ENCODE data around the gene ABCD4. TPM values are rescaled to one million over a fixed set of nuclear protein-coding genes. Genes with fewer than 3 reads are reported as not detected.
A peak's percentile ranks its signal among the peaks of the same experiment; 100 is the strongest.

The ABCD4 gene
- polyA plus RNA-seq, 2 of the 4 experiments (the other 2 are of a cell fraction): 13.9 to 35.8 TPM

- no peaks in the 10 kb centered on the region for H3K4me1 ChIP-seq
- ATAC-seq (peak in 1 of 2 experiments; percentile 30; a peak in 3 of 6 replicates), DNase-seq (ENCODE audit: low read depth in 1 of 2, low spot score in 1 of 2) (no peak), FAIRE-seq (no peak)
- ChIA-PET CTCF (interaction anchor here (1.2 to 12.2 kb wide), 5 partner anchors 11 to 129 kb away, joined by 3 to 56 read pairs (median 8); partner anchors contain the start of gene ABCD4), POLR2A (no interaction called here)
- H3K27ac ChIP-seq: no peak overlapping the region
- H3K4me2 ChIP-seq: peak overlapping the region; percentile 50
- no peaks in the 10 kb centered on the region for H3K9me3 ChIP-seq
- H3K4me3 ChIP-seq: 0 out of 3 replicates have a peak overlapping the region, but pooled peaks have one; percentile 8
- WGBS (ENCODE audit: missing lambda C conversion rate): 47% methylated on average over 55 of the region's 80 CpGs
- TF ChIP-seq CEBPB (IDR thresholded peaks at IDR 0.05) (no peak), HMGXB4 (CRISPR knock-in tag; IDR thresholded peaks at IDR 0.05; ENCODE audit: borderline replicate concordance) (no peak)
These were observed 61.7 kb downstream of the ABCD4 start for GRCh38 chr14:74240794-74241651.

- TF ChIP-seq RFX5 (IDR thresholded peaks at IDR 0.05): no peak
- TF ChIP-seq RAD21 (conservative IDR thresholded peaks at IDR 0.05 in 1 of 2, IDR thresholded peaks at IDR 0.05 in 1 of 2): no peak
- no peak for TF ChIP-seq TFCP2L1 (CRISPR knock-in tag; IDR thresholded peaks at IDR 0.05)
- TF ChIP-seq NPAS2 (CRISPR knock-in tag; IDR thresholded peaks at IDR 0.05; ENCODE audit: borderline replicate concordance): no peak
- TF ChIP-seq HOXB13 (CRISPR knock-in tag; IDR thresholded peaks at IDR 0.05; ENCODE audit: low read depth): no peak
- TF ChIP-seq HOXA7 (CRISPR knock-in tag; IDR thresholded peaks at IDR 0.05): no peak
- no peak for TF ChIP-seq NFE2L2 (conservative IDR thresholded peaks at IDR 0.05; ENCODE audit: low read length)
- TF ChIP-seq MAFK (IDR thresholded peaks at IDR 0.05; ENCODE audit: partially characterized antibody): no peak
- no peak for TF ChIP-seq RARB (CRISPR knock-in tag; IDR thresholded peaks at IDR 0.05)
- no peak for TF ChIP-seq ELK1 (IDR thresholded peaks at IDR 0.05; ENCODE audit: low read depth, low read length)
- TF ChIP-seq HEYL (CRISPR knock-in tag; IDR thresholded peaks at IDR 0.05): no peak
- TF ChIP-seq MAZ (IDR thresholded peaks at IDR 0.05; ENCODE audit: borderline replicate concordance, low read depth, low read length): no peak
- TF ChIP-seq NR3C1 (IDR thresholded peaks at IDR 0.05): no peak
- TF ChIP-seq CHD2 (IDR thresholded peaks at IDR 0.05; ENCODE audit: low read length, partially characterized antibody): no peak
- no peak for TF ChIP-seq HES2 (IDR thresholded peaks at IDR 0.05)
- TF ChIP-seq REST (IDR thresholded peaks at IDR 0.05): no peak
- no peak for TF ChIP-seq CBX2 (IDR thresholded peaks at IDR 0.05; ENCODE audit: borderline replicate concordance, low read depth)
- no peak for TF ChIP-seq EHF (CRISPR knock-in tag; IDR thresholded peaks at IDR 0.05)
- TF ChIP-seq JUNB (IDR thresholded peaks at IDR 0.05): no peak
- no peak for TF ChIP-seq PHF8 (IDR thresholded peaks at IDR 0.05; ENCODE audit: borderline replicate concordance, low read depth)
- FAIRE-seq (no peak), ATAC-seq (no peak), DNase-seq (ENCODE audit: low read depth in 1 of 2, low spot score in 1 of 2) (no peak)
- ChIA-PET POLR2A (no interaction called here), CTCF (interaction anchor here (0.9 to 12.2 kb wide), 5 partner anchors 12 to 62 kb away, joined by 3 to 56 read pairs (median 7); partner anchors contain the start of gene ABCD4)
- Histone ChIP-seq H3K4me3 (no peak overlapping the region), H3K9me3 (no peaks in the 10 kb centered on the region), H3K4me2 (no peak overlapping the region), H3K27ac (no peak overlapping the region), H3K4me1 (no peaks in the 10 kb centered on the region)
- WGBS (ENCODE audit: missing lambda C conversion rate): 73% methylated on average over 89 of the region's 94 CpGs
These were observed 62.6 kb downstream of the ABCD4 start for GRCh38 chr14:74239848-74240793.
